HUES48 (cell line): ENCODE data around the gene DPM1.

Source experiments
- H3K27ac ChIP-seq: one replicate; pipeline ENCODE4 v1.7.0; 2013; ENCODE audit warnings: low read depth, low read length, inconsistent platforms
- H3K27me3 ChIP-seq: 2 replicates; pipeline ENCODE4 v1.6.1; 2013; ENCODE audit warnings: mild to moderate bottlenecking, low read length; ENCODE audit not compliant: control insufficient read depth, insufficient read depth
- H3K36me3 ChIP-seq: 2 replicates; pipeline ENCODE4 v1.6.1; 2013; ENCODE audit warnings: low read length; ENCODE audit not compliant: control insufficient read depth, insufficient read depth
- H3K4me1 ChIP-seq: 2 replicates; pipeline ENCODE4 v1.6.1; 2013; ENCODE audit warnings: mild to moderate bottlenecking, low read length; ENCODE audit not compliant: control insufficient read depth, insufficient read depth
- H3K4me3 ChIP-seq: 2 replicates; pipeline ENCODE4 v1.5.1; 2013; ENCODE audit warnings: mild to moderate bottlenecking, low read depth, low read length
- H3K9ac ChIP-seq: 2 replicates; pipeline ENCODE4 v1.6.1; 2013; ENCODE audit warnings: mild to moderate bottlenecking, low read depth, low read length, moderate library complexity
- H3K9me3 ChIP-seq: 2 replicates; pipeline ENCODE4 v1.6.1; 2013; ENCODE audit warnings: low read length; ENCODE audit not compliant: control insufficient read depth, insufficient read depth

The DPM1 gene

DNA sequence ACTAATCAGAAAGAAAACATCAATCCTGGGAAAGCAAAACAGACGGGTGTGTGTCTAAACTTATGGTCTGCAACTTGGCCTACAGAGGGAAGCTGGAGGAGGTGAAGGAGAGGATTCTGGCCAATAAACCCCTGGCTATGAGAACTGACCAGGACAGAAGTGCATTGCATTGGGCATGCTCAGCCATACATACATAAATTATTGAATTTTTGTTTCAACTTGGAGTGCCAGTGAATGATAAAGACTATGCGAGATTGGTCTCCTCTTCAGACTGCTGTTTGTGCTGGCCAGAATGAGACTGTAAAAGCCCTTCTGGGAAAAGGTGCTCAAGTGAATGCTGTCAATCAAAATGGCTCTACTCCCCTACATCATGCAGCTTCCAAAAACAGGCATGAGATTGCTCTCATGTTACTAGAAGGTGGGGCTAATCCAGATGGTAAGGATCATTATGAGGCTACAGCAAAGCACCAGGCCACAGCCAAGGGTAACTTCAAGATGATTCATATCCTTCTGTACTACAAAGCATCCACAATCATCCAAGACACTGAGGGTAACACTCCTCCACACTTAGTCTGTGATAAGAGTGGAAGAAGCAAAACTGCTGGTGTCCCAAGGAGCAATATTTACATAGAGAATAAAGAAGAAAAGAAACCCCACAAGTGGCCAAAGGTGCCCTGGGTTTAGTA lies 44.5 kb downstream of the DPM1 start:
- H3K4me3 ChIP-seq: no peak overlapping the region
- no peaks in the 10 kb centered on the region for H3K27me3 ChIP-seq
- no peak overlapping the region for H3K9ac ChIP-seq
- no peaks in the 10 kb centered on the region for H3K9me3 ChIP-seq
- peaks cover 33% of the 10 kb centered on the region for H3K4me1 ChIP-seq
- no peak overlapping the region for H3K27ac ChIP-seq
- H3K36me3 ChIP-seq: peaks cover 69% of the 10 kb centered on the region

DNA sequence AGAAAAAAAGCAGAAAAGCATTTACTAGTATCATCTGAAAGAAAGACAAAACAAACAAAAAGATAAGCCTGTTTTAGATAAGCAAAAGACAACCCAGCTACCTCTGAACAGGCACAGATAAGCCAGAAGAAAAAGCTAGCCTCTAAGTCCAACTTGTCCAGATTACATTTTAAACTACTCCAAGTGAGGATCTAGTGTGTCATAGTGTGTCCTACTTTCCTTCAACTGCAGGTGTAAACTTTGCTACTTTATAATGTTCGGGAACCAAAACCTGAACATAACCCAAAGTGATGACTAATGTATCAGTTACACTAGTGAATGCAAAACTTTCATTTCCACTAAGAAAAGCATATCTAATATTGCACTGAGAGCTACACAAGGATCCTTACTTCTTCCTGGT lies 46.6 kb downstream of the DPM1 start:
- H3K36me3 ChIP-seq: peaks cover 61% of the 10 kb centered on the region
- peaks cover 28% of the 10 kb centered on the region; the same call in 1 of the 2 replicates for H3K4me1 ChIP-seq
- no peak overlapping the region for H3K9ac ChIP-seq
- H3K4me3 ChIP-seq: no peak overlapping the region
- no peak overlapping the region for H3K27ac ChIP-seq
- H3K27me3 ChIP-seq: no peaks in the 10 kb centered on the region
- H3K9me3 ChIP-seq: no peaks in the 10 kb centered on the region

DNA sequence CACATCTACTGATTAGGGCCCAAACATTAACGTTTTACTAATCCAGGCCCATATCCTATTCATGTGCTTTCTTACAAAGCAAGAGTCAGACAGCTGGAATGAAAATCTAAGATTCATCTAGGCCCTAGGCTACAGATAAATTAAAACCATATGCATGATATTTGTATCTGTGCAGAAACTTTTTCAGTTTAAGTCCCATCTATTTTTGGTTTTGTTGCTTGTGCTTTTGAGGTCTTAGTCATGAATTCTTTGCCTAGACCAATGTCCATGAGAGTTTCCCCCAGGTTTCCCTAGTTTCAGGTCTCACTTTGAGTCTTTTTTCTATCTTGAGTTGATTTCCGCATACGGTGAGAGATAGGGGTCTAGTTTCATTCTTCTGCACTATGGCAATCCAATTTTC lies 47.3 kb downstream of the DPM1 start:
- Histone ChIP-seq H3K36me3 (peaks cover 59% of the 10 kb centered on the region), H3K4me3 (no peak overlapping the region), H3K9ac (no peak overlapping the region), H3K9me3 (no peaks in the 10 kb centered on the region), H3K4me1 (peaks cover 27% of the 10 kb centered on the region; the same call in 1 of the 2 replicates), H3K27me3 (no peaks in the 10 kb centered on the region), H3K27ac (no peak overlapping the region)

DNA sequence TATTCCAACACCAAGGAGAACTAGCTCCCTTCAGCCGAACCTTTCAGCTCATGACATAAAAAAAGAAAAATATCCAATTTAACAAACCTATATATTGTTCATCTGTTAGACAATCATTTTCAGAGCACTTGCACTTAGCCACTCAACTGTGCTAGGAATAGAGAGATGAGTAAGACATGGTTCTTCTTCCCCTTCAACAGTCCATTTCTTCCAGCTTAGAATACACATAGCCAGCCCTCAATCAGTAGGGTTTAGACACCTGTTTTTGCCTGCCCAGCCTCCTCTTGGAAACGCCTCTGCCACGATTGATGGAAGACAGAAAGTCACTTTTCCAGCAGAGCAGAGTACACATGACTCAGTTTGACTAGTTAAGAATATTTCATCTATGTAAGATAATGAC lies 48.9 kb downstream of the DPM1 start:
- H3K27ac ChIP-seq: no peak overlapping the region
- H3K36me3 ChIP-seq: peaks cover 54% of the 10 kb centered on the region
- no peaks in the 10 kb centered on the region for H3K9me3 ChIP-seq
- H3K4me1 ChIP-seq: peaks cover 15% of the 10 kb centered on the region; the same call in 1 of the 2 replicates
- no peak overlapping the region for H3K4me3 ChIP-seq
- H3K9ac ChIP-seq: no peak overlapping the region
- no peaks in the 10 kb centered on the region for H3K27me3 ChIP-seq

- H3K9ac ChIP-seq: no peak overlapping the region
- H3K4me3 ChIP-seq: no peak overlapping the region
- no peaks in the 10 kb centered on the region for H3K27me3 ChIP-seq
- peaks cover 71% of the 10 kb centered on the region for H3K36me3 ChIP-seq
- 0 out of 2 replicates have a peak, but pooled peaks cover 3% of the 10 kb centered on the region for H3K4me1 ChIP-seq
- no peak overlapping the region for H3K27ac ChIP-seq
- H3K9me3 ChIP-seq: no peaks in the 10 kb centered on the region
Observed at GRCh38 chr20:50904067-50904570, 54.2 kb downstream of the DPM1 start.

- H3K9me3 ChIP-seq: no peaks in the 10 kb centered on the region
- no peaks in the 10 kb centered on the region for H3K27me3 ChIP-seq
- H3K4me3 ChIP-seq: no peak overlapping the region
- no peak overlapping the region for H3K27ac ChIP-seq
- 0 out of 2 replicates have a peak, but pooled peaks cover 3% of the 10 kb centered on the region for H3K4me1 ChIP-seq
- peaks cover 78% of the 10 kb centered on the region for H3K36me3 ChIP-seq
- H3K9ac ChIP-seq: no peak overlapping the region
Observed at GRCh38 chr20:50903353-50904051, 54.8 kb downstream of the DPM1 start.

DNA sequence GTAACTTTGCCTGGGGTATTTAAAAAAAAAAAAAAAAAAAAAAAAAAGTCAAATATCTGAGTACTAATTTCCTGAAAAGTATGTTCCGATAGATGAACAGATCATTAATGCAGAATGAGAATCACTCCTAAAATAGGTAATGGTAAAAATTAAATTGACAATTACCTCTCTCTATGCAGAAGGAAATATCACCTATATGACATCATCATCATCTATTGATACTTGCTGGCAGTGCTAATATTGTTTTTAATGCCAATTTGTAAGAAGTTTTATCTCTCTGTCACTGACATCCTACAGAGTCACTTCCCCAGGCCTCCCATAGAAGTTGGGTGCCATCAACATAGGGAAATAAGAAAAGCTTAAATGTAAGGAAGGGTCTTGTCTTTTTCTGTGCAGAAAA lies 57.0 kb downstream of the DPM1 start:
- Histone ChIP-seq H3K27ac (no peak overlapping the region), H3K9ac (no peak overlapping the region), H3K36me3 (peaks cover 87% of the 10 kb centered on the region), H3K9me3 (no peaks in the 10 kb centered on the region), H3K27me3 (no peaks in the 10 kb centered on the region), H3K4me1 (no peaks in the 10 kb centered on the region), H3K4me3 (no peak overlapping the region)

DNA sequence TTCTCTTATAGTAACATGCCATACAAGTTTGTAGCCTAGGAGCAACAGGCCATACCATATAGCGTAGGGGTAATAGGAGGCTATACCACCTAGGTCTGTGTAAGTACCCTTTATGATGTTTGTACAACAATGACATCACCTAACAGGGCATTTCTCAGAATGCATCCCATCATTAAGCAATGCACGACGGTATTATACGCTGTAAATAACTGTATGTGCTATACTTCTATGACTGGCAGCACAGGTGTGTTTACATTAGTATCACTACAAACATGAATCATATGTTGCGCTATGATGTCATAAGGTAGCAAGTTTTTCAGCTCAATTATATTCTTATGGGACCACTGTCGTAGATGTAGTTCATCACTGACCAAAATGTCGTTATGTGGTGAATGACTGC lies 58.1 kb downstream of the DPM1 start:
- H3K36me3 ChIP-seq: peaks cover 92% of the 10 kb centered on the region

GRCh38 chr20:50898475-50898874 lies 59.9 kb downstream of the DPM1 start:
- Histone ChIP-seq H3K9ac (no peak overlapping the region), H3K36me3 (peaks cover 96% of the 10 kb centered on the region), H3K27me3 (no peaks in the 10 kb centered on the region)

More for the DNA sequence above, 58.1 kb downstream of the DPM1 start:
- Histone ChIP-seq H3K27ac (no peak overlapping the region), H3K9ac (no peak overlapping the region), H3K9me3 (no peaks in the 10 kb centered on the region), H3K4me1 (no peaks in the 10 kb centered on the region), H3K4me3 (no peak overlapping the region), H3K27me3 (no peaks in the 10 kb centered on the region)

DNA sequence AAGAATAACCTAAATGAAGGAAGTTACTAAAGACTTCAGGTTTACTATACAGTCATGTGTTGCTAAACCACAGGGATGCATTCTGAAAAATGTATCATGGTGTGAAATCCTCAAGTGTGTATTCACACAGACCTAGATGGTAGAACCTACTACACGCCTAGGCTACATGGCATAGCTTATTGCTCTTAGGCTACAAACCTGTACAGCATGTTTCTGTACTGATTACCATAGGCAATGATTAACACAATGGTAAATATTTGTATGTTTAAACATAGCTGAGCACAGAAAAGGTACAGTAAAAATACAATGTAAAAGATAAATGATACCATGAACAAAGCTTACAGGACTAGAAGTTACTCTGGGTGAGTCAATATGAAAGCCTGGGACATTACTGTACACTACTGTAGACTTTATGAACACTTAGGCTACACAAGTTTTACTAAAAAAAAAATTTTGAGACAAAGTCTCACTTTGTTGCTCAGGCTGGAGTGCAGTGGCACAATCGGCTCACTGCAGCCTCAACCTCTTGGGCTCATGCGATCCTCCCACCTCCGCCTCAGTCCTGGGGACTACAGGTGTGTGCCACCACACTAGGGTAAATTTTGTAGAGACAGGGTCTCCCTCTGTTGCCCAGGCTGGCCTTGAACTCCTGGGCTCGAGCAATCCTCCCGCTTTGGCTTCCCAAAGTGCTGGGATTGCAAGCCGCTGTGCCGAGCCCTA lies 63.1 kb downstream of the DPM1 start:
- no peak overlapping the region for H3K4me3 ChIP-seq
- H3K27ac ChIP-seq: no peak overlapping the region
- H3K9ac ChIP-seq: no peak overlapping the region
- peaks cover 96% of the 10 kb centered on the region for H3K36me3 ChIP-seq
- no peaks in the 10 kb centered on the region for H3K27me3 ChIP-seq
- H3K4me1 ChIP-seq: no peaks in the 10 kb centered on the region
- no peaks in the 10 kb centered on the region for H3K9me3 ChIP-seq

More at GRCh38 chr20:50898475-50898874, 59.9 kb downstream of the DPM1 start:
- no peak overlapping the region for H3K27ac ChIP-seq
- H3K9me3 ChIP-seq: no peaks in the 10 kb centered on the region
- H3K4me1 ChIP-seq: no peaks in the 10 kb centered on the region
- H3K4me3 ChIP-seq: no peak overlapping the region
